Endothelial cell of umbilical vein (primary cell): ENCODE measurements around the gene RASGRF2. TPM values are rescaled to one million over a fixed set of nuclear protein-coding genes. Genes with fewer than 3 reads are reported as not detected.

Experiments
- BruUV-seq: library from RNA; stranded (reverse); fragments of 400-500 nt; replicated peaks from 2 replicates; lab custom pipeline; 2021; lab: Mats Ljungman, UMichigan
- CTCF ChIA-PET: fragments of 300-600, 350-600 bp; sonication (Branson Sonifier 250); formaldehyde crosslinking; loops from one replicate; lab custom pipeline; 2021; ENCODE audit warnings: antibody characterized with exemption, inconsistent platforms; lab: Charles Lee
- POLR2A ChIA-PET: fragments of 300-600, 350-600 bp; sonication (Branson Sonifier 250); formaldehyde crosslinking; loops from one replicate; lab custom pipeline; 2021; ENCODE audit warnings: antibody characterized with exemption, inconsistent platforms; lab: Charles Lee
- DNase-seq: peaks from one replicate; pipeline ENCODE4 v3.0.0-alpha.2; 2011; ENCODE audit warnings: low read depth, low spot score
- FAIRE-seq: peaks from 2 replicates; lab custom pipeline; 2011; peaks lifted over from hg19 to GRCh38; lab: Jason Lieb, UNC
- H2AFZ ChIP-seq: 2 replicates; pipeline ENCODE4 v1.6.0; 2012; ENCODE audit warnings: low read depth, low read length, control low read depth, inconsistent platforms
- H3K27ac ChIP-seq: 2 replicates; pipeline ENCODE4 v1.5.1; 2011; ENCODE audit warnings: low read depth, mild to moderate bottlenecking, control low read depth, low read length, moderate library complexity; ENCODE audit not compliant: insufficient read depth
- H3K27me3 ChIP-seq, 2 experiments: 2 replicates each; pipeline versions ENCODE4 v1.6.0 to v1.6.1; 2011; ENCODE audit warnings: low read length in 2 of 2, mixed read lengths in 1 of 2; ENCODE audit not compliant: control insufficient read depth in 2 of 2, insufficient read depth in 2 of 2
- H3K36me3 ChIP-seq, 2 experiments: 2 replicates in 1 of 2; 3 replicates in 1 of 2; pipeline ENCODE4 v1.5.1; 2011; ENCODE audit warnings: low read length in 2 of 2, mild to moderate bottlenecking in 1 of 2, moderate library complexity in 1 of 2; ENCODE audit not compliant: control insufficient read depth in 2 of 2, insufficient read depth in 2 of 2; ENCODE audit errors: extremely low read depth in 1 of 2
- H3K4me1 ChIP-seq: 3 replicates; pipeline ENCODE4 v1.5.1; 2011; ENCODE audit warnings: mild to moderate bottlenecking, low read length; ENCODE audit not compliant: control insufficient read depth, insufficient read depth; ENCODE audit errors: extremely low read depth
- H3K4me2 ChIP-seq: 2 replicates; pipeline ENCODE4 v1.6.1; 2011; ENCODE audit warnings: low read length, control low read depth, mixed read lengths; ENCODE audit not compliant: insufficient read depth
- H3K4me3 ChIP-seq, 3 experiments: fragments of 200-600 bp in 1 of 3; sonication (generic), shearing (Covaris generic) in 1 of 3; replicated peaks in 1 of 3; 2 replicates each; pipeline ENCODE4 v1.5.1; 2011 to 2016; ENCODE audit warnings: control low read depth in 3 of 3, low read length in 3 of 3, mild to moderate bottlenecking in 2 of 3, inconsistent platforms in 1 of 3, low read depth in 1 of 3, moderate library complexity in 1 of 3; ENCODE audit not compliant: insufficient read depth in 1 of 3
- H3K79me2 ChIP-seq: 2 replicates; pipeline ENCODE4 v1.6.0; 2012; ENCODE audit warnings: low read length, inconsistent platforms; ENCODE audit not compliant: control insufficient read depth, insufficient read depth
- H3K9ac ChIP-seq: replicated peaks from 2 replicates; pipeline ENCODE3; 2011; ENCODE audit warnings: low read length, control low read depth; ENCODE audit not compliant: insufficient read depth; ENCODE audit errors: extremely low read depth
- H3K9me1 ChIP-seq: replicated peaks from 3 replicates; pipeline ENCODE4 v1.6.0; 2011; ENCODE audit warnings: mild to moderate bottlenecking, low read length; ENCODE audit not compliant: control insufficient read depth, insufficient read depth; ENCODE audit errors: extremely low read depth
- H3K9me3 ChIP-seq: replicated peaks from 2 replicates; pipeline ENCODE4 v1.5.1; 2012; ENCODE audit warnings: low read length, inconsistent platforms; ENCODE audit not compliant: control insufficient read depth, insufficient read depth
- H4K20me1 ChIP-seq: replicated peaks from 2 replicates; pipeline ENCODE3; 2011; ENCODE audit warnings: mild to moderate bottlenecking, low read length; ENCODE audit not compliant: control insufficient read depth, insufficient read depth; ENCODE audit errors: extremely low read depth
- CTCF ChIP-seq, 2 donors: IDR thresholded peaks; 1 replicate in 1 of 2; 2 replicates in 1 of 2; pipeline ENCODE4 v1.5.1; 2011; ENCODE audit warnings: low read length in 2 of 2, mild to moderate bottlenecking in 2 of 2, moderate library complexity in 2 of 2, control low read depth in 1 of 2, inconsistent platforms in 1 of 2, low read depth in 1 of 2; ENCODE audit not compliant: insufficient read depth in 1 of 2; ENCODE audit errors: extremely low read depth in 1 of 2
- EZH2 ChIP-seq: IDR thresholded peaks from 2 replicates; pipeline ENCODE4 v1.6.1; 2012; ENCODE audit warnings: borderline replicate concordance, low read depth, mild to moderate bottlenecking, moderate library complexity, low read length, inconsistent platforms; ENCODE audit not compliant: severe bottlenecking
- FOS ChIP-seq: IDR thresholded peaks from 2 replicates; pipeline ENCODE4 v1.6.1; 2011; ENCODE audit warnings: mild to moderate bottlenecking, low read length, moderate library complexity, borderline replicate concordance; ENCODE audit not compliant: insufficient read depth
- GATA2 ChIP-seq: IDR thresholded peaks from 2 replicates; pipeline ENCODE4 v1.7.0; 2011; ENCODE audit warnings: low read depth, mild to moderate bottlenecking, moderate library complexity, mixed read lengths, low read length; ENCODE audit not compliant: insufficient read length, insufficient read depth
- JUN ChIP-seq: IDR thresholded peaks from 2 replicates; pipeline ENCODE4 v1.6.1; 2011; ENCODE audit warnings: borderline replicate concordance, low read depth; ENCODE audit not compliant: insufficient read length, insufficient read depth
- MAX ChIP-seq: IDR thresholded peaks from 2 replicates; pipeline ENCODE4 v1.6.1; 2011; ENCODE audit not compliant: insufficient read depth, insufficient read length
- POLR2A ChIP-seq: IDR thresholded peaks from 2 replicates; pipeline ENCODE4 v1.6.1; 2012; ENCODE audit warnings: low read depth, mild to moderate bottlenecking, control low read depth, low read length
- POLR2AphosphoS5 ChIP-seq: IDR thresholded peaks from 2 replicates; pipeline ENCODE4 v1.6.1; 2012; ENCODE audit warnings: low read depth, mild to moderate bottlenecking, control low read depth, low read length, moderate library complexity; ENCODE audit not compliant: insufficient read depth
- dilution Hi-C: fragments of 300-500 bp; cut with MboI; formaldehyde crosslinking; loops from one replicate; pipeline ENCODE4 v1.15.0; 2019; ENCODE audit warnings: low sequenced_read_pairs; ENCODE audit not compliant: extremely low pct_ligation_motif_present
- intact Hi-C: fragments of 100-400 bp; cut with micrococcal nuclease; formaldehyde crosslinking; loops from one replicate; pipeline ENCODE4 v1.10.0; 2022
- polyA plus RNA-seq, 4 experiments: library from polyadenylated mRNA; depleted of rRNA in 3 of 4; stranded (reverse) in 3 of 4; unstranded in 1 of 4; fragments of >200 nt; gene quantifications; 2 replicates each; pipeline versions ENCODE4 v1.2.1 to v1.2.3, GENCODE V29; 2011 to 2012; ENCODE audit warnings: missing spikeins in 1 of 4
- total RNA-seq: library from RNA; stranded (reverse); gene quantifications from 2 replicates; pipeline ENCODE4 v1.2.3, GENCODE V29; 2021

The RASGRF2 gene
- total and polyA plus RNA-seq, 2 donors (not counting 3 experiments of a cell fraction or from before 2014, with no cell fraction given), result 0.41 to 4.0 TPM

GRCh38 chr5:80986382-80986781 is 26.2 kb downstream of the RASGRF2 start:
- Histone ChIP-seq H3K9me1 (no peaks in the 10 kb centered on the region), H3K79me2 (no peaks in the 10 kb centered on the region), H4K20me1 (no peaks in the 10 kb centered on the region), H3K9me3 (no peaks in the 10 kb centered on the region), H2AFZ (no peak overlapping the region), H3K36me3 (no peaks in the 10 kb centered on the region), H3K9ac (no peak overlapping the region), H3K4me3 (no peak overlapping the region), H3K27ac (no peak overlapping the region), H3K4me1 (peaks cover 11% of the 10 kb centered on the region), H3K4me2 (no peak overlapping the region), H3K27me3 (no peaks in the 10 kb centered on the region)
- DNase-seq, result no peak
- intact Hi-C loops (no loop called here), dilution Hi-C loops (no loop called here)
- ChIA-PET CTCF (interaction anchor here (0.7 kb wide), 1 partner anchor 9 kb away, joined by 3 read pairs; no protein-coding TSS in a partner anchor), POLR2A (no interaction called here)
- TF ChIP-seq CTCF (IDR thresholded peaks at IDR 0.05; ENCODE audit: extremely low read depth in 1 of 2, insufficient read depth in 1 of 2, low read depth in 1 of 2, low read length in 2 of 2) (no peak), EZH2 (no peak), MAX (no peak)
- no TSS peak for BruUV-seq
- FAIRE-seq, result no peak

- no peaks in the 10 kb centered on the region for H3K9me1 ChIP-seq
- H3K9ac ChIP-seq, result no peak overlapping the region
- H3K4me3 ChIP-seq, result no peak overlapping the region
- BruUV-seq, result no TSS peak
- no peaks in the 10 kb centered on the region for H3K36me3 ChIP-seq
- no peak for DNase-seq
- ChIA-PET CTCF (interaction anchor here (0.7 kb wide), 1 partner anchor 32 kb away, joined by 3 read pairs; no protein-coding TSS in a partner anchor), POLR2A (no interaction called here)
- dilution Hi-C loops, result no loop called here
- H4K20me1 ChIP-seq, result no peaks in the 10 kb centered on the region
- FAIRE-seq, result no peak
- no peaks in the 10 kb centered on the region for H3K27me3 ChIP-seq
- TF ChIP-seq GATA2 (no peak), EZH2 (no peak), JUN (no peak), FOS (no peak), CTCF (IDR thresholded peaks at IDR 0.05; ENCODE audit: extremely low read depth in 1 of 2, insufficient read depth in 1 of 2, low read depth in 1 of 2, low read length in 2 of 2) (no peak), POLR2A (no peak), MAX (no peak), POLR2AphosphoS5 (no peak)
- H3K27ac ChIP-seq, result no peak overlapping the region
- H3K4me2 ChIP-seq, result no peak overlapping the region
- intact Hi-C loops, result no loop called here
- H2AFZ ChIP-seq, result no peak overlapping the region
- peaks cover 11% of the 10 kb centered on the region for H3K4me1 ChIP-seq
- H3K9me3 ChIP-seq, result no peaks in the 10 kb centered on the region
- H3K79me2 ChIP-seq, result no peaks in the 10 kb centered on the region
Measured at GRCh38 chr5:80987078-80987766, 27.1 kb downstream of the RASGRF2 start.
